K562 (cell line): ENCODE measurements around the gene FAM83E. TPM values are rescaled to one million over a fixed set of nuclear protein-coding genes. Genes with fewer than 3 reads are reported as not detected.

ENCODE experiments used
- BCOR ChIP-seq: fragments of 450-650 bp; IDR thresholded peaks from 2 replicates; pipeline ENCODE4 v1.6.1; 2016
- C11orf30 ChIP-seq: fragments of 450-650 bp; IDR thresholded peaks from 2 replicates; pipeline ENCODE4 v1.6.1; 2016; ENCODE audit warnings: low read depth, mild to moderate bottlenecking
- CBX5 ChIP-seq: IDR thresholded peaks from 2 replicates; pipeline ENCODE4 v1.6.1; 2014; ENCODE audit warnings: low read depth, borderline replicate concordance
- DDX20 ChIP-seq: fragments of 450-650 bp; IDR thresholded peaks from 2 replicates; pipeline ENCODE4 v1.6.1; 2016; ENCODE audit warnings: missing genetic modification characterization, low read depth, mild to moderate bottlenecking, missing compliant biosample characterization, moderate library complexity
- ETV5 ChIP-seq: sonication (generic); formaldehyde crosslinking; IDR thresholded peaks from 2 replicates; pipeline ENCODE4 v1.4.0; 2020; ENCODE audit warnings: low read depth, mild to moderate bottlenecking, missing genetic modification reagents
- FUS ChIP-seq: fragments of 200-400 bp; formaldehyde crosslinking; optimal IDR thresholded peaks from 2 replicates; pipeline ENCODE3; 2017; ENCODE audit warnings: low read depth, low read length
- GABPB2 ChIP-seq: fragments of 250-450 bp; sonication (Bioruptor Pico); conservative IDR thresholded peaks from 2 replicates; pipeline ENCODE4 v1.5.1; 2021; ENCODE audit warnings: mild to moderate bottlenecking
- HDAC1 ChIP-seq, 2 experiments: fragments of 450-650 bp; IDR thresholded peaks; 2 replicates each; pipeline ENCODE4 v1.6.1; 2016 to 2017; ENCODE audit warnings: inconsistent platforms in 1 of 2, mild to moderate bottlenecking in 1 of 2, moderate library complexity in 1 of 2
- KLF1 ChIP-seq: fragments of 450-650 bp; IDR thresholded peaks from 2 replicates; pipeline ENCODE4 v1.6.1; 2016; ENCODE audit warnings: missing genetic modification characterization, missing compliant biosample characterization
- NFE2 ChIP-seq: IDR thresholded peaks from 2 replicates; pipeline ENCODE4 v1.6.1; 2014; ENCODE audit warnings: antibody characterized with exemption, low read depth
- RB1 ChIP-seq: fragments of 450-650 bp; IDR thresholded peaks from 2 replicates; pipeline ENCODE4 v1.6.1; 2017; ENCODE audit warnings: low read depth, mild to moderate bottlenecking
- SNRNP70 ChIP-seq: fragments of 200-400 bp; formaldehyde crosslinking; optimal IDR thresholded peaks from 2 replicates; pipeline ENCODE3; 2017; ENCODE audit warnings: low read depth, low read length
- SP1 ChIP-seq: sonication (generic); formaldehyde crosslinking; IDR thresholded peaks from 2 replicates; pipeline ENCODE4 v1.8.1; 2022; ENCODE audit warnings: mild to moderate bottlenecking, missing genetic modification reagents
- SREBF1 ChIP-seq: fragments of 150-350 bp; IDR thresholded peaks from 2 replicates; pipeline ENCODE4 v1.6.1; 2014; ENCODE audit warnings: antibody characterized with exemption, low read depth, low read length, borderline replicate concordance
- ZBTB17 ChIP-seq: fragments of 450-650 bp; formaldehyde crosslinking; IDR thresholded peaks from 2 replicates; pipeline ENCODE4 v1.4.0; 2020; ENCODE audit warnings: mild to moderate bottlenecking
- ZFP36 ChIP-seq: fragments of 150-350 bp; IDR thresholded peaks from 2 replicates; pipeline ENCODE4 v1.6.1; 2018; ENCODE audit warnings: low read length, low read depth; ENCODE audit not compliant: partially characterized antibody
- ZNF347 ChIP-seq: fragments of 450-650 bp; formaldehyde crosslinking; IDR thresholded peaks from 2 replicates; pipeline ENCODE4 v1.4.0; 2020; ENCODE audit warnings: low read depth, mild to moderate bottlenecking, moderate library complexity
- ZNF444 ChIP-seq: fragments of 250-450 bp; sonication (Bioruptor Pico); IDR thresholded peaks from 2 replicates; pipeline ENCODE4 v1.4.0; 2020; ENCODE audit warnings: mild to moderate bottlenecking, moderate library complexity
- ZNF717 ChIP-seq: fragments of 250-450 bp; sonication (Bioruptor Pico); IDR thresholded peaks from 2 replicates; pipeline ENCODE4 v1.5.0; 2021
- ZNF75A ChIP-seq: fragments of 450-650 bp; formaldehyde crosslinking; IDR thresholded peaks from 2 replicates; pipeline ENCODE4 v1.4.0; 2020; ENCODE audit warnings: mild to moderate bottlenecking
- polyA plus RNA-seq, 8 experiments: library from polyadenylated mRNA; depleted of rRNA in 4 of 8; stranded (reverse) in 5 of 8; unstranded in 3 of 8; fragments of >200 nt; fragmentation: Nextera tagmentation in 2 of 8; fragmentation: Illumina TruSeq in 1 of 8; extraction: Ambion mirVana in 2 of 8; extraction: Trizol in 1 of 8; gene quantifications; 2 replicates each; pipeline versions ENCODE4 v1.2.1 to v1.2.3, GENCODE V29; 2011 to 2014; ENCODE audit warnings: inconsistent platforms in 1 of 8, missing spikeins in 1 of 8
- total RNA-seq, 7 experiments: library from RNA; depleted of rRNA in 6 of 7; stranded (reverse); fragments of >200 nt in 6 of 7; fragmentation: Illumina TruSeq in 2 of 7; extraction: Trizol in 2 of 7; gene quantifications; 2 replicates each; pipeline versions ENCODE4 v1.2.1 to v1.2.3, GENCODE V29; 2011 to 2021; ENCODE audit warnings: low replicate concordance in 1 of 7
- TF ChIP-seq, protein P1 (sequence below): sonication (generic); formaldehyde crosslinking; IDR thresholded peaks from 2 replicates; pipeline ENCODE4 v1.8.0; 2023; ENCODE audit warnings: mild to moderate bottlenecking, missing genetic modification reagents
- TF ChIP-seq, protein P2 (sequence below), 3 experiments: fragments of 200-800 bp in 1 of 3; sonication (Bioruptor generic) in 1 of 3; sonication (generic) in 1 of 3; formaldehyde crosslinking in 1 of 3; IDR thresholded peaks; 2 replicates each; pipeline versions ENCODE4 v1.6.1 to v1.8.0; 2016 to 2022; ENCODE audit warnings: mild to moderate bottlenecking in 2 of 3, missing compliant biosample characterization in 2 of 3, missing genetic modification characterization in 2 of 3, missing genetic modification reagents in 1 of 3
- TF ChIP-seq, protein P3 (sequence below): fragments of 450-650 bp; IDR thresholded peaks from 2 replicates; pipeline ENCODE4 v1.6.1; 2016; ENCODE audit warnings: antibody characterized with exemption
- TF ChIP-seq, protein P4 (sequence below): fragments of 250-450 bp; sonication (Bioruptor Pico); IDR thresholded peaks from 2 replicates; pipeline ENCODE4 v1.8.0; 2022; ENCODE audit warnings: moderate library complexity, mild to moderate bottlenecking, inconsistent platforms
- TF ChIP-seq, protein P5 (sequence below): sonication (generic); formaldehyde crosslinking; IDR thresholded peaks from 2 replicates; pipeline ENCODE4 v1.5.0; 2020; ENCODE audit warnings: missing genetic modification reagents

Gene FAM83E
- total and polyA plus RNA-seq, 9 of the 15 experiments (the other 6 are each of a cell fraction or from before 2014, with no cell fraction given) = 0.15 to 0.87 (median 0.29) TPM; not detected in 4

DNA sequence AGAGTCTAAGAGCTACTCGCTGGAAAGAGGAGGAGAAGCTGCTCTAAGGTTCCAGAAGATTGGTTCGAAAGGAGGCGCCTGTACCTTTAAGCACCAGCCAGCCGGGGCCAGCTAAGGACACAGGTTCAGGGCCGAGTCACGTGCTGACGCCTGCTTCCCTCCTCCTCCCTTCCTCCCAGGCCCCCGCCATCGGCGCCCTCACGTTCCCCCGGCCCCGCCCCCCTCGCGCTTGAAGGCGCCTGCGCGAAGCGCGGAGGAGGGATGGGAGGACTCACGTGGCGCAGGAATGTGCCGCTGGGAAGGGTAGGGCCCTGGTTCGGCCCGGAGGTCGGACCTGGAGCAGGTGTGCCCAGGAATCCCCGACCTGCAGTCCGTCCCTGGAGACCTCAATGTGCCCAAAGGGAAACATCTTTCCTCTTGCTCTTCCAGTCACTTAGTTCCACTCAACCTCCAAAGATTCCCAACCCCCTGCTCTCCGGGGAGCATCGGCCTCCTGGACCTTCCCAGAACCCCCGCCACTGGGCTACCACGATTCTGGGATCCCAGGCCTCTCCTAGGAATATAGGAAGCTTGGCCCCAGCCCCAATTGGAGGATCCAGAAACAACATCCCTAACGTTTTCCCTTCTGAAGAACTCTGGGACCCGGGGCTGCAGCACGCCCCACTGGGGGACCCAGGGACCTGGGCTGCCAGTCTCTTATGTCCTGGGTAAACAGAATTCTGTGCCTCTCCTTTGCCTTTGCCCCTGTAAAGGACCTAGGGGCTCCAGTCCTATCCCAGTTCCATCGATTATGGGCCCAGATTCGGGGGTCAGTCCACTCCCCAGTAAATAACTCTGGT, 19.8 kb upstream of the FAM83E start (continued):
- no peak for TF ChIP-seq C11orf30
- peak in 1 of 2 experiments; percentile 71; a peak in 2 of 4 replicates for TF ChIP-seq HDAC1 (IDR thresholded peaks at IDR 0.05)
- TF ChIP-seq SNRNP70 = no peak
- TF ChIP-seq, protein P1, sequence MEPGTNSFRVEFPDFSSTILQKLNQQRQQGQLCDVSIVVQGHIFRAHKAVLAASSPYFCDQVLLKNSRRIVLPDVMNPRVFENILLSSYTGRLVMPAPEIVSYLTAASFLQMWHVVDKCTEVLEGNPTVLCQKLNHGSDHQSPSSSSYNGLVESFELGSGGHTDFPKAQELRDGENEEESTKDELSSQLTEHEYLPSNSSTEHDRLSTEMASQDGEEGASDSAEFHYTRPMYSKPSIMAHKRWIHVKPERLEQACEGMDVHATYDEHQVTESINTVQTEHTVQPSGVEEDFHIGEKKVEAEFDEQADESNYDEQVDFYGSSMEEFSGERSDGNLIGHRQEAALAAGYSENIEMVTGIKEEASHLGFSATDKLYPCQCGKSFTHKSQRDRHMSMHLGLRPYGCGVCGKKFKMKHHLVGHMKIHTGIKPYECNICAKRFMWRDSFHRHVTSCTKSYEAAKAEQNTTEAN (CRISPR knock-in tag) = no peak
- TF ChIP-seq ZNF444 (CRISPR knock-in tag) = no peak
- no peak; the same call in 1 of the 2 replicates for TF ChIP-seq SP1
- TF ChIP-seq KLF1 (tag) = no peak
- no peak for TF ChIP-seq ZNF75A (CRISPR knock-in tag)
- no peak for TF ChIP-seq NFE2
- TF ChIP-seq ZBTB17 (CRISPR knock-in tag) = peak; percentile 70; the same call in 1 of the 2 replicates
- no peak; the same call in 1 of the 2 replicates for TF ChIP-seq ETV5 (CRISPR knock-in tag)
- TF ChIP-seq ZNF717 (CRISPR knock-in tag) = no peak
- TF ChIP-seq GABPB2 (CRISPR knock-in tag) = no peak
- TF ChIP-seq ZFP36 = peak; percentile 52
- peak; percentile 66; the same call in 1 of the 2 replicates for TF ChIP-seq RB1
- no peak for TF ChIP-seq FUS
- TF ChIP-seq, protein P2, sequence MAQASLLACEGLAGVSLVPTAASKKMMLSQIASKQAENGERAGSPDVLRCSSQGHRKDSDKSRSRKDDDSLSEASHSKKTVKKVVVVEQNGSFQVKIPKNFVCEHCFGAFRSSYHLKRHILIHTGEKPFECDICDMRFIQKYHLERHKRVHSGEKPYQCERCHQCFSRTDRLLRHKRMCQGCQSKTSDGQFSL (CRISPR knock-in tag; IDR thresholded peaks at IDR 0.05) = no peak
- TF ChIP-seq, protein P2 (tag; IDR thresholded peaks at IDR 0.05) = no peak
- no peak for TF ChIP-seq CBX5
- peak; percentile 10; the same call in 1 of the 2 replicates for TF ChIP-seq BCOR
- TF ChIP-seq, protein P3, sequence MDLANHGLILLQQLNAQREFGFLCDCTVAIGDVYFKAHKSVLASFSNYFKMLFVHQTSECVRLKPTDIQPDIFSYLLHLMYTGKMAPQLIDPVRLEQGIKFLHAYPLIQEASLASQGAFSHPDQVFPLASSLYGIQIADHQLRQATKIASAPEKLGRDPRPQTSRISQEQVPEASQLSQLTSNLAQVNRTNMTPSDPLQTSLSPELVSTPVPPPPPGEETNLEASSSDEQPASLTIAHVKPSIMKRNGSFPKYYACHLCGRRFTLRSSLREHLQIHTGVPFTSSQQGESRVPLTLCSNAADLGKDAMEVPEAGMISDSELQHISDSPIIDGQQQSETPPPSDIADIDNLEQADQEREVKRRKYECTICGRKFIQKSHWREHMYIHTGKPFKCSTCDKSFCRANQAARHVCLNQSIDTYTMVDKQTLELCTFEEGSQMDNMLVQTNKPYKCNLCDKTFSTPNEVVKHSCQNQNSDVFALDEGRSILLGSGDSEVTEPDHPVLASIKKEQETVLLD = no peak; the same call in 1 of the 2 replicates
- no peak for TF ChIP-seq SREBF1
- TF ChIP-seq, protein P4, sequence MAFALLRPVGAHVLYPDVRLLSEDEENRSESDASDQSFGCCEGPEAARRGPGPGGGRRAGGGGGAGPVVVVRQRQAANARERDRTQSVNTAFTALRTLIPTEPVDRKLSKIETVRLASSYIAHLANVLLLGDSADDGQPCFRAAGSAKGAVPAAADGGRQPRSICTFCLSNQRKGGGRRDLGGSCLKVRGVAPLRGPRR (CRISPR knock-in tag) = no peak
- TF ChIP-seq ZNF347 (CRISPR knock-in tag) = no peak
- no peak for TF ChIP-seq DDX20 (tag)
- TF ChIP-seq, protein P5, sequence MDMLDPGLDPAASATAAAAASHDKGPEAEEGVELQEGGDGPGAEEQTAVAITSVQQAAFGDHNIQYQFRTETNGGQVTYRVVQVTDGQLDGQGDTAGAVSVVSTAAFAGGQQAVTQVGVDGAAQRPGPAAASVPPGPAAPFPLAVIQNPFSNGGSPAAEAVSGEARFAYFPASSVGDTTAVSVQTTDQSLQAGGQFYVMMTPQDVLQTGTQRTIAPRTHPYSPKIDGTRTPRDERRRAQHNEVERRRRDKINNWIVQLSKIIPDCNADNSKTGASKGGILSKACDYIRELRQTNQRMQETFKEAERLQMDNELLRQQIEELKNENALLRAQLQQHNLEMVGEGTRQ (CRISPR knock-in tag) = peak; percentile 96
